Prostate gland (tissue), 2 donors: ENCODE results near the gene OR4D10. TPM values are rescaled to one million over a fixed set of nuclear protein-coding genes. Genes with fewer than 3 reads are reported as not detected.

Experiments used
- DNase-seq: peaks from one replicate; pipeline ENCODE4 v3.0.0-alpha.2; 2019; ENCODE audit warnings: low spot score
- H3K27ac ChIP-seq, 2 donors: fragments of 200-600 bp; sonication (generic); 2 replicates each; pipeline ENCODE4 v1.5.1; 2017 to 2019
- H3K27me3 ChIP-seq: fragments of 200-600 bp; sonication (generic); replicated peaks from 2 replicates; pipeline ENCODE4 v1.5.1; 2019; ENCODE audit not compliant: insufficient read depth
- H3K36me3 ChIP-seq, 2 donors: fragments of 200-600 bp; sonication (generic); 1 replicate in 1 of 2; 2 replicates in 1 of 2; pipeline versions ENCODE4 v1.5.1 to v1.8.1; 2017 to 2019
- H3K4me1 ChIP-seq: fragments of 200-600 bp; sonication (generic); replicated peaks from 2 replicates; pipeline ENCODE4 v1.5.1; 2019
- H3K4me3 ChIP-seq, 2 donors: fragments of 200-600 bp; sonication (generic); 2 replicates each; pipeline ENCODE4 v1.5.1; 2017 to 2019
- H3K9me3 ChIP-seq: fragments of 200-600 bp; sonication (generic); 2 replicates; pipeline ENCODE4 v1.5.1; 2017
- POLR2A ChIP-seq: fragments of 450-650 bp; IDR thresholded peaks from one replicate; pipeline ENCODE4 v1.6.1; 2016; ENCODE audit warnings: antibody characterized with exemption, mild to moderate bottlenecking
- POLR2AphosphoS5 ChIP-seq: sonication (generic); formaldehyde crosslinking; IDR thresholded peaks from one replicate; pipeline ENCODE4 v1.6.1; 2017; ENCODE audit warnings: antibody characterized with exemption
- WGBS: methylation state at CpG from one replicate; pipeline ENCODE4 v1.1.5; 2018; 5-methylcytosine and 5-hydroxymethylcytosine counted together
- intact Hi-C: fragments of 100-400 bp; cut with DNase I; formaldehyde crosslinking; loops from one replicate; pipeline ENCODE4 v1.14.2; 2022
- total RNA-seq, 2 donors: library from RNA; depleted of rRNA; stranded (reverse); fragments of >200 nt; gene quantifications; one replicate each; pipeline ENCODE4 v1.1.0, GENCODE V29; 2016
- TF ChIP-seq, protein P1 (sequence below), 4 experiments: fragments of 200-600 bp in 2 of 4; fragments of 450-650 bp in 2 of 4; sonication (generic) in 2 of 4; IDR thresholded peaks; 1 replicate in 3 of 4; 2 replicates in 1 of 4; pipeline ENCODE4 v1.5.1; 2016 to 2019; ENCODE audit warnings: antibody characterized with exemption in 4 of 4, mild to moderate bottlenecking in 2 of 4, moderate library complexity in 2 of 4

Gene OR4D10
- total RNA-seq, 2 donors from 2014 or later = not detected

DNA sequence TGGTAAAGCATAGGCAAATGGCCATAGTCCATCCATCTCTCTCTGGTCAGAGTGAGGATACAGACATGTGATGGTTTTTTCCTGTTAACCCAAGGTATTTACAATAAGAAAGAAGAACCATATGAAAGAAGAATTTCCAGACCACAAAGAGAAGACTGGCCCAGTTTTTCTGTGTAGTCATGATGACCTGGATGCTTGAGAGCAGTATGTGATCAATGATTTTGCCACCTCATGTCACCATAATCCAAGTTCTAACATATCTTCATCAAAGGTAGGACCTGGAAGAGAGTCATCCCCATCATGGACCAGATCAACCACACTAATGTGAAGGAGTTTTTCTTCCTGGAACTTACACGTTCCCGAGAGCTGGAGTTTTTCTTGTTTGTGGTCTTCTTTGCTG, 16.5 kb upstream of the OR4D10 start, which contains the start of gene OR4D6:
OR4D6 (plus strand) TSS at position 301 of the 400 bp plus-strand sequence; CDS start at position 301, 0 bp downstream.
- intact Hi-C loops = no loop called here
- H3K9me3 ChIP-seq = no peaks in the 10 kb centered on the region
- DNase-seq = no peak
- no peaks in the 10 kb centered on the region for H3K4me1 ChIP-seq
- H3K36me3 ChIP-seq = no peaks in the 10 kb centered on the region
- H3K27ac ChIP-seq = no peak within 1 kb of the TSS
- TF ChIP-seq POLR2A (no peak), POLR2AphosphoS5 (no peak)
- TF ChIP-seq, protein P1, sequence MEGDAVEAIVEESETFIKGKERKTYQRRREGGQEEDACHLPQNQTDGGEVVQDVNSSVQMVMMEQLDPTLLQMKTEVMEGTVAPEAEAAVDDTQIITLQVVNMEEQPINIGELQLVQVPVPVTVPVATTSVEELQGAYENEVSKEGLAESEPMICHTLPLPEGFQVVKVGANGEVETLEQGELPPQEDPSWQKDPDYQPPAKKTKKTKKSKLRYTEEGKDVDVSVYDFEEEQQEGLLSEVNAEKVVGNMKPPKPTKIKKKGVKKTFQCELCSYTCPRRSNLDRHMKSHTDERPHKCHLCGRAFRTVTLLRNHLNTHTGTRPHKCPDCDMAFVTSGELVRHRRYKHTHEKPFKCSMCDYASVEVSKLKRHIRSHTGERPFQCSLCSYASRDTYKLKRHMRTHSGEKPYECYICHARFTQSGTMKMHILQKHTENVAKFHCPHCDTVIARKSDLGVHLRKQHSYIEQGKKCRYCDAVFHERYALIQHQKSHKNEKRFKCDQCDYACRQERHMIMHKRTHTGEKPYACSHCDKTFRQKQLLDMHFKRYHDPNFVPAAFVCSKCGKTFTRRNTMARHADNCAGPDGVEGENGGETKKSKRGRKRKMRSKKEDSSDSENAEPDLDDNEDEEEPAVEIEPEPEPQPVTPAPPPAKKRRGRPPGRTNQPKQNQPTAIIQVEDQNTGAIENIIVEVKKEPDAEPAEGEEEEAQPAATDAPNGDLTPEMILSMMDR (IDR thresholded peaks at IDR 0.05) = no peak
- 85% methylated on average over 2 of the region's 2 CpGs for WGBS
- no peak within 1 kb of the TSS for H3K4me3 ChIP-seq
- H3K27me3 ChIP-seq = no peaks in the 10 kb centered on the region

DNA sequence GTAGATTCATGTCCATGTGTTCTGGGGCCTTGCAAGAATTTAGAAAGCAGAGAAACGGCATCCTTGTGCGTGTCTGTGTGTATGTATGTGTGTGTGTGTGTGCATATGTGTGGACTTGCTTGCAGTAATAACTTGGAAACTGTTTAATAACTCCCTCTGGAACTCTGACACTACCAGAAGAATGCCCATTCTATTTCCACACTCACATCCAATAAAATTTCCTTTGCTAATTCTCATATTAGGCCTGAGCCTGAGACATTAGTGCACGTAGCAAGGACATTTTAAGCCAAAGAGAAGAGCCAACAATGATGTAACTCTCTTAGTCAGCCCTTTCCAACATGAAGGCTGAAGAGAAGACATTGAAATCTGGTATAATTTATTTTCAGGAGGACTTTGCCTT, 13.2 kb upstream of the OR4D10 start:
- intact Hi-C loops = no loop called here

DNA sequence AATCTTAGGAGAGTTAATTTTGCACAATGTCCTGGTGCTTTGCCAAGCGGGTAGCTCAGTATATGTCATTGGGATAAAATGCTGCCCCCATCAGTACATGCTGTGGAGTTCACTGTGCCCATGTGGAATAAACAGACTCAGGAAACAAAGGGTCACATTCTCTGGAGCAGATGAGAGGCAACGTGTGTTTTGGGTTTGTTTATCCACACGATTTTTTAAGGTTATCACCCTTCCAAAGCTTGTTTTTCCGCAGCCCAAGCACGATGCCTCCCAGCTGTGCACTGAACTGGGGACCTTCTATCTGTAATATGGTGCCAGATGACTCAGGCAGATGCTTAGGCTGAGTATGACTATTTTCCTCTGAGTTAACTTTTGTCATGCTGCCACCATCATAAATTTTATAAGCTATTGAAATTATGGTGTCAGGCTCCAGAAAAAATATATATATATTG, 9.9 kb upstream of the OR4D10 start:
- H3K4me3 ChIP-seq = no peak overlapping the region
- no peak for DNase-seq
- intact Hi-C loops = no loop called here
- 29% methylated on average over 5 of the region's 5 CpGs for WGBS
- no peak for TF ChIP-seq POLR2A
- no peak for TF ChIP-seq POLR2AphosphoS5
- TF ChIP-seq, protein P1 (IDR thresholded peaks at IDR 0.05) = no peak
- no peaks in the 10 kb centered on the region for H3K36me3 ChIP-seq
- no peak overlapping the region for H3K27ac ChIP-seq
- H3K4me1 ChIP-seq = no peaks in the 10 kb centered on the region
- no peaks in the 10 kb centered on the region for H3K27me3 ChIP-seq
- no peaks in the 10 kb centered on the region for H3K9me3 ChIP-seq

More for the DNA sequence above, 13.2 kb upstream of the OR4D10 start:
- DNase-seq = no peak
- TF ChIP-seq, protein P1 (IDR thresholded peaks at IDR 0.05) = no peak
- no peak for TF ChIP-seq POLR2A
- H3K4me3 ChIP-seq = no peak overlapping the region
- H3K27ac ChIP-seq = no peak overlapping the region
- no peaks in the 10 kb centered on the region for H3K9me3 ChIP-seq
- H3K4me1 ChIP-seq = no peaks in the 10 kb centered on the region
- 84% methylated on average over 3 of the region's 3 CpGs for WGBS
- H3K36me3 ChIP-seq = no peaks in the 10 kb centered on the region
- H3K27me3 ChIP-seq = no peaks in the 10 kb centered on the region

DNA sequence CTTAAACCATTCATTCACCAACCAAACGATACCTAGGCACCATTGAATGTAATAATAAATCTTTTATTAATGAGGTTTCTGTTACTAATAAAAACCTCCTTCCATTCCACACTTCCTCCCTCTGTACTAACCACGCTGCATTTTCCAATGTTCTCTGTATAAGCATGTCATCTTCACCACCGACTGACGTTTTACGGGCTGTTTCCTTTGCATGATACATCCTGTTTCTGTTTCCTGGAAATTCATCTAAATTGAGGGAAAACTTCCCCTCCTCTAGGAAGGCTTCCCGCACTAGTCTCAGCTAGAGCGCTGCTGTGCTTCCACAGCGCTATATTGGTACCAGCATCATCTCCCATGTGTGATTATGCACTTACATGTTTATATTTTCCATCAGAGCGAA, 2.1 kb downstream of the OR4D10 start:
- TF ChIP-seq POLR2AphosphoS5 (no peak), POLR2A (no peak)
- TF ChIP-seq, protein P1 (IDR thresholded peaks at IDR 0.05) = no peak
- DNase-seq = no peak
- Histone ChIP-seq H3K36me3 (no peaks in the 10 kb centered on the region), H3K27ac (no peak overlapping the region), H3K4me1 (no peaks in the 10 kb centered on the region), H3K27me3 (no peaks in the 10 kb centered on the region), H3K4me3 (no peak overlapping the region), H3K9me3 (no peaks in the 10 kb centered on the region)
- 55% methylated on average over 9 of the region's 9 CpGs for WGBS
- intact Hi-C loops = no loop called here

DNA sequence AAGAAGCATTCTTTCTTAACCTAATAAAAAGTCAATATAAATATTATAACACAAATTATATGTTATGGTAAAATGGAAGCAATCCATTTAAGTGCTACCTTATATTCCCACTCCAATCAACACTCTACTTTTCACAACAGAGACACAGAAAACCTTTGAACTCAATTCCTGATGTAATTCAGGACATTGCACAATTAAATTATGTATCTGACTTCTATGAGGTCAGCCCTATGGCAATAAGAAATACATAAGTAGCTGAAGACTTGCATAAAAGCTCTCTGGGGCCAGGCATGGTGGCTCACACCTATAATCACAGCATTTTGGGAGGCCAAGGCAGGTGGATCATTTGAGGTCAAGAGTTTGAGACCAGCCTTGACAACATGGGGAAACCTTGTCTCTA, 6.8 kb downstream of the OR4D10 start:
- H3K27ac ChIP-seq = no peak overlapping the region
- no peak for TF ChIP-seq POLR2A
- TF ChIP-seq, protein P1 (IDR thresholded peaks at IDR 0.05) = no peak
- TF ChIP-seq POLR2AphosphoS5 = no peak
- H3K27me3 ChIP-seq = no peaks in the 10 kb centered on the region
- no peaks in the 10 kb centered on the region for H3K36me3 ChIP-seq
- no peak overlapping the region for H3K4me3 ChIP-seq
- intact Hi-C loops = no loop called here
- no peak for DNase-seq
- H3K4me1 ChIP-seq = no peaks in the 10 kb centered on the region
- H3K9me3 ChIP-seq = no peaks in the 10 kb centered on the region
